Stimulated activated naive CD4-positive, alpha-beta T cell (primary cell): ENCODE results near the gene ACYP1.

Experiments
- DNase-seq, 6 experiments: peaks; one replicate each; lab custom pipeline; 2025; lab: John Stamatoyannopoulos, UW

ACYP1 gene

GRCh38 chr14:75040507-75040906, 23.3 kb downstream of the ACYP1 start:
- DNase-seq = no peak

GRCh38 chr14:75032939-75033338, 30.9 kb downstream of the ACYP1 start:
- no peak for DNase-seq

- no peak for DNase-seq
Measured at GRCh38 chr14:75030147-75030546, 33.7 kb downstream of the ACYP1 start.

- DNase-seq = no peak
Measured at GRCh38 chr14:75025876-75026275, 37.9 kb downstream of the ACYP1 start.

- no peak for DNase-seq
Measured at GRCh38 chr14:75025082-75025481, 38.7 kb downstream of the ACYP1 start.

- no peak for DNase-seq
Measured at GRCh38 chr14:75023108-75023507, 40.7 kb downstream of the ACYP1 start.

- DNase-seq = no peak
Measured at GRCh38 chr14:75022655-75023054, 41.2 kb downstream of the ACYP1 start.

- no peak for DNase-seq
Measured at GRCh38 chr14:75018694-75019093, 45.1 kb downstream of the ACYP1 start.

- no peak for DNase-seq
Measured at GRCh38 chr14:75016815-75017214, 47.0 kb downstream of the ACYP1 start.

GRCh38 chr14:75015496-75015895, 48.3 kb downstream of the ACYP1 start:
- DNase-seq = no peak

GRCh38 chr14:75013290-75013689, 50.5 kb downstream of the ACYP1 start:
- no peak for DNase-seq

GRCh38 chr14:75011356-75011994, 52.3 kb downstream of the ACYP1 start:
- no peak for DNase-seq

GRCh38 chr14:75010472-75011093, 53.2 kb downstream of the ACYP1 start:
- DNase-seq = no peak

- DNase-seq = no peak
Measured at GRCh38 chr14:75009176-75009575, 54.6 kb downstream of the ACYP1 start.

GRCh38 chr14:75005357-75005756, 58.5 kb downstream of the ACYP1 start:
- no peak for DNase-seq

- DNase-seq = peak in 2 of 6 experiments; percentile 15 to 32
Measured at GRCh38 chr14:75003250-75004027, 60.4 kb downstream of the ACYP1 start.
